Limb (tissue), 2 donors: ENCODE data around the gene PDZD2.
A peak's percentile ranks its signal among the peaks of the same experiment; 100 is the strongest.

Experiments
- DNase-seq, 2 donors: peaks; one replicate each; pipeline ENCODE4 v3.0.0-alpha.2; 2016; ENCODE audit errors: extremely low spot score in 2 of 2

The PDZD2 gene

GRCh38 chr5:31819926-31820516, 181.1 kb downstream of the PDZD2 start:
- DNase-seq: no peak

GRCh38 chr5:31823472-31823871, 184.5 kb downstream of the PDZD2 start:
- DNase-seq: no peak

GRCh38 chr5:31824869-31825517, 186.1 kb downstream of the PDZD2 start:
- DNase-seq: no peak

GRCh38 chr5:31825518-31826068, 186.7 kb downstream of the PDZD2 start:
- peak; percentile 56 to 75 for DNase-seq

GRCh38 chr5:31827867-31828266, 188.9 kb downstream of the PDZD2 start:
- DNase-seq: no peak

GRCh38 chr5:31832966-31833365, 194.0 kb downstream of the PDZD2 start:
- no peak for DNase-seq

- no peak for DNase-seq
These were observed 194.8 kb downstream of the PDZD2 start for GRCh38 chr5:31833710-31834109.

GRCh38 chr5:31844622-31845345, 205.9 kb downstream of the PDZD2 start:
- no peak for DNase-seq

GRCh38 chr5:31845361-31845760, 206.4 kb downstream of the PDZD2 start:
- DNase-seq: no peak

- no peak for DNase-seq
These were observed 208.0 kb downstream of the PDZD2 start for GRCh38 chr5:31846934-31847333.

GRCh38 chr5:31847354-31847753, 208.4 kb downstream of the PDZD2 start:
- DNase-seq: no peak

GRCh38 chr5:31850981-31851689, 212.2 kb downstream of the PDZD2 start:
- DNase-seq: no peak

- peak in 1 of 2 donors; percentile 32 for DNase-seq
These were observed 214.6 kb downstream of the PDZD2 start for GRCh38 chr5:31853398-31854135.

- peak; percentile 38 to 78 for DNase-seq
These were observed 215.5 kb downstream of the PDZD2 start for GRCh38 chr5:31854181-31855133.

GRCh38 chr5:31855134-31856040, 216.5 kb downstream of the PDZD2 start:
- no peak for DNase-seq

GRCh38 chr5:31859096-31859495, 220.2 kb downstream of the PDZD2 start:
- no peak for DNase-seq

- no peak for DNase-seq
These were observed 221.3 kb downstream of the PDZD2 start for GRCh38 chr5:31860278-31860677.

- DNase-seq: no peak
These were observed 221.9 kb downstream of the PDZD2 start for GRCh38 chr5:31860726-31861433.
